Measurements from ENCODE around the gene TREML4. TPM values are rescaled to one million over a fixed set of nuclear protein-coding genes. Genes with fewer than 3 reads are reported as not detected.
"Not testable (repeated sequence)": the region's sequence is repeated elsewhere in the genome, so short reads cannot be mapped to it uniquely, and the experiment has no call there.

TREML4 gene
- total RNA-seq, 1 donor from 2014 or later, result not detected

DNA sequence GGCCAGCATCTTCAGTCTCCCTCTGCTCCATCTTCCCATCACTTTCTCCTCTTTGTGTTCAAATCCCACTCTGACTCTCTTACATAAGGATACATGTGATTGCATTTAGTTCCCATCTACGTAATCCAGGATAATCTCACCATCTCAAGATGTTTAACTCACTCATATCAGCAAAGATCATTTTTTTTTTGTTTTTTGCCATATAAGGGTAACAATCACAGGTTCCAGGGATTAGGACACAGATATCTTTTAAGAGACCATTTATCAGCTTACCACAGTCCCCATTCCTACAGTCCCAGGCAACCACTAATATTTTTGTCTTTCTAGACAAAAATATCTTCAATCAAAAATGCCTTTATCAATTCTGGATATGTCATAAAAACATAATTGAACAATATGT lies 24.0 kb upstream of the TREML4 start:
- no peak for DNase-seq (ENCODE audit: low read depth, low spot score)

GRCh38 chr6:41208439-41209106 lies 19.6 kb upstream of the TREML4 start:
- DNase-seq (ENCODE audit: low read depth, low spot score), result no peak

GRCh38 chr6:41209547-41210320 lies 18.4 kb upstream of the TREML4 start:
- DNase-seq (ENCODE audit: low read depth, low spot score), result no peak

GRCh38 chr6:41214559-41215238 lies 13.4 kb upstream of the TREML4 start:
- no peak for DNase-seq (ENCODE audit: low read depth, low spot score)

DNA sequence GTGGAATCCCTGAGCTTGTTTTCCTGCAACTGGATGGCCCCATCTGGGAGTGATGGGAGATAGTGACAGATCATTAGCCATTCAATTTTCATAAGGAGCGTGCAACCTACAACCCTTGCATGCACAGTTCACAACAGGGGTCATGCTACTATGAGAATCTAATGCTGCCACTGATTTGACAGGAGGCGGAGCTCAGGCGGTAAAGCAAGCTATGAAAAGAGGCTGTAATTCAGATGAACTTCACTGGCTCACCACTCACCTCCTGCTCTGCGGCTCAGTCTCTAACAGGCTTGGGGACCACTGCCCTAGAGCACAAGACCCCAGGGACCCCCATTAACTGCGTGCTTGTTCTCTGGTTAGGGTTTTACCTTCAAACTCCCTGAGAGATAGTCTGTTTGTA lies 12.4 kb upstream of the TREML4 start:
- DNase-seq (ENCODE audit: low read depth, low spot score), result no peak

GRCh38 chr6:41216616-41217015 lies 11.5 kb upstream of the TREML4 start:
- no peak for DNase-seq (ENCODE audit: low read depth, low spot score)

DNA sequence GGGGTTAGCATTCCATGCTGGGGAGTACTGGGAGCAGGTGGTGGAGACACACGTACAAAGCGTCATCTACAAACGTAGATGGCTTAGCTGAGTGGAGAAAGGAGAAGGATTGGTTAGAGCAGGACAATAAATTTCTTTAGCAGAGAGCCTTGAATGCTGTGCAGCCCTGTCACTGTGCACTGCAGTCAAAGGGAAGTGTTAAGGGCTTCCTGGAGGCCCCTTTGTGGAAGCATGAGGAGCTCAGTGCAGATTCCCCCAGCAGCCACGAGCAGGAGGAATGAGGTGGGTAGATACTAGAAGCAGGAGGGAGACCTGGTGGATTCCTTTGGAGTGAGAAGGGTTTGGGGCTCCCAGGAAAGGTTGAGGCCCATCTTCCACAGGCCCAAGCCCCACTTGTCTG lies 6.1 kb upstream of the TREML4 start:
- DNase-seq (ENCODE audit: low read depth, low spot score), result no peak

- DNase-seq (ENCODE audit: low read depth, low spot score), result no peak
Measured at GRCh38 chr6:41222513-41222912, 5.6 kb upstream of the TREML4 start.

DNA sequence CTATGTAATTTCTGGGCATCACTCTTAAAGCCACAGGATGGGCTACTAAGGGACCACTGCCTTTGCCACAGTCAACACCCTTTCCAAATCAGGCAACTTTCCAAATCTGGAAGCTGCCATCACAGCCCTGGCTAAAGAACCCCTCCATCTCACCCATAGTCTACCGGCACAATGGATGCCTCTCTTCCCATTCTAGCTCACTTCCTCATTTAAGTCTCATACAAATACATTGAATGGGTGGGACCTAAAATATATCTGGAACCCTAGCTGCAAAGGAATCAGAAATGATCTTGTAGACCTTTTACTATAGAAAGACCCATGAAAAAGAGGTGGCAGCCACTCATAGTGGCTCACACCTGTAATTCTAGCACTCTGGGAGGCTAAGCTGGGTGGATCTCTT lies 3.3 kb upstream of the TREML4 start:
- DNase-seq (ENCODE audit: low read depth, low spot score), result no peak

DNA sequence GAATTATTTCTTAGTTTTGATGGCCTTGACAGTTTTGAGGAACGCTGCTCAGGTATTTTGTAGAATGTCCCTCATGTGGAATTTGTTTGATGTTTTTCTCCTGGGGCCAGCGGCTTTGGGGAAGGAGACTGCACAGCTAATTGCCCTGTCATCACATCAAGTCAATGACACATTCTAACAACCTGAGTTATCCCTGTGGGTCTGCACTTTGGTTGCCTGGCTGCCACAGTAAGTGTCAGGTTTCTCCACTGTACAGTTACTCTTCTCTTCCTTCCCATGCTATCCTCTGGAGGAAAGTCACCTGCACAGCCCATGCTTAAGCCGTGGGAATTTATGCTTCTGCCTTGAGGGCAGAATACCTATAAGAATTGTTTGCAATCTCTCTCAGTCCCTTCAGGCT lies 1.4 kb upstream of the TREML4 start:
- DNase-seq (ENCODE audit: low read depth, low spot score), result no peak

GRCh38 chr6:41228616-41229015 lies 467 bp downstream of the TREML4 start:
- DNase-seq (ENCODE audit: low read depth, low spot score), result no peak

GRCh38 chr6:41229721-41230120 lies 1.6 kb downstream of the TREML4 start:
- DNase-seq (ENCODE audit: low read depth, low spot score), result no peak

DNA sequence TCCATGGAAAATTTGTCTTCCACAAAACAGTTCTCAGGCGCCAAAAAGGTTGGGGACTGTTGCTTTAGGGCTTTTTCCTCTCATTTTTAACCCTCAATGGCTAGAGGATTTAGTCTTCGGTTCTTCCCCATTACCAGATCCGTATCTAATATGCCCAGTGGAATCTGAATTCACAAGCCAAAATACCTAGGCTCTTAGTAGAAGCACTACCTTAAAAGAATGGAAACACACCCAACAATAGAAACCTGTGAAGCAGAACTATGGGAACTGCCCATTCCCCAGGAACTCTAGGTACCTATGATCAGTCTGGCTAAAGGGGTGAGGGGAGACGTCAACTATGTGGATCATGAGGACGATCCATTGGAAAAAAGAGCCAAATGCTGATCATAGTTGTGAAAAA lies 3.1 kb downstream of the TREML4 start:
- no peak for DNase-seq (ENCODE audit: low read depth, low spot score)

DNA sequence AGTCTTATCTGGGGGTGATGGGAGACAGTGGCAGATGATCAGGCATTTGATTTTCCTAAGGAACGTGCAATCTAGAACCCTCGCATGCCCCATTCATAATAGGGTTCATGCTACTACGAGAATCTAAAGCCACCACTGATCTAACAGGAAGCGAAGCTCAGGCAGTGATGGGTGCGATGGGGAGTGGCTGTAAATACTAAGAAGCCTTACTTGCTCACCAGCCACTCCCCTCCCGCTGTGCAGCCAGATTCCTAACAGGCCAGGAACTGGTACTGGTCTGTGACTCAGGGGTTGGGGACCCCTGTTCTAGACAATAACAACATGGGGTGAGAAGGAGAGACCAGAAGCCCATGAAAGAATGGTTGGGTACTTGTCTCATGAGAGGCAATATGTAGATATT lies 4.5 kb downstream of the TREML4 start:
- DNase-seq (ENCODE audit: low read depth, low spot score), result no peak

GRCh38 chr6:41236276-41236675 lies 8.1 kb downstream of the TREML4 start:
- DNase-seq (ENCODE audit: low read depth, low spot score), result no peak

GRCh38 chr6:41237128-41237527 lies 9.0 kb downstream of the TREML4 start:
- DNase-seq (ENCODE audit: low read depth, low spot score), result no peak

GRCh38 chr6:41239467-41240159 lies 11.5 kb downstream of the TREML4 start:
- DNase-seq (ENCODE audit: low read depth, low spot score), result no peak

GRCh38 chr6:41246529-41246928 lies 18.4 kb downstream of the TREML4 start:
- not testable (repeated sequence) for DNase-seq (ENCODE audit: low read depth, low spot score)

- no peak for DNase-seq (ENCODE audit: low read depth, low spot score)
Measured at GRCh38 chr6:41247288-41247865, 19.2 kb downstream of the TREML4 start.

- no peak for DNase-seq (ENCODE audit: low read depth, low spot score)
Measured at GRCh38 chr6:41247882-41248705, 19.9 kb downstream of the TREML4 start.
